Lower leg skin (tissue), 3 donors: Measurements from ENCODE around the gene SLITRK5.

ENCODE experiments used
- POLR2A ChIP-seq, 2 donors: fragments of 450-650 bp; IDR thresholded peaks; one replicate each; pipeline ENCODE4 v1.6.1; 2016 to 2017; ENCODE audit warnings: antibody characterized with exemption in 2 of 2, mild to moderate bottlenecking in 1 of 2, moderate library complexity in 1 of 2
- TF ChIP-seq, protein P1 (sequence below), 3 donors: fragments of 450-650 bp; IDR thresholded peaks; one replicate each; pipeline ENCODE4 v1.5.1; 2016; ENCODE audit warnings: antibody characterized with exemption in 3 of 3, mild to moderate bottlenecking in 3 of 3, moderate library complexity in 2 of 3

DNA sequence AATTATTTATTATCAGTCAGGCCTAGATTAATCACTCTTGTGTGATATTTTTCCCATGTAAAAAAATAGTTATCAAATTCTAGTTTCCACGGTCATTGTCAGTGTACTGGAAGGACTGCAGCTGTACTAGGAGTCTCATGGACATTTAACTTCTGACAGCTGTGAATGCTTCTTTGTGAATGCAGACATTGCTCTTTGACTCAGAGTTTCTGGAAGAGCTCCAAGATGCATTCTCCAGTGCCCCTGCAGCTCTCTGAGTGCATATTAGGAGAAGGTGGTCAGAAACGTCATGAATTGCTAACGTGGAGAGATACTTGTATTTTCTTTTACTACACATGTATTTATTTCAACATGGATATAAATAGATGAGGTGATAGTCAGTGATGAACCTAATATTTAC, 9.7 kb upstream of the SLITRK5 start:
- TF ChIP-seq, protein P1, sequence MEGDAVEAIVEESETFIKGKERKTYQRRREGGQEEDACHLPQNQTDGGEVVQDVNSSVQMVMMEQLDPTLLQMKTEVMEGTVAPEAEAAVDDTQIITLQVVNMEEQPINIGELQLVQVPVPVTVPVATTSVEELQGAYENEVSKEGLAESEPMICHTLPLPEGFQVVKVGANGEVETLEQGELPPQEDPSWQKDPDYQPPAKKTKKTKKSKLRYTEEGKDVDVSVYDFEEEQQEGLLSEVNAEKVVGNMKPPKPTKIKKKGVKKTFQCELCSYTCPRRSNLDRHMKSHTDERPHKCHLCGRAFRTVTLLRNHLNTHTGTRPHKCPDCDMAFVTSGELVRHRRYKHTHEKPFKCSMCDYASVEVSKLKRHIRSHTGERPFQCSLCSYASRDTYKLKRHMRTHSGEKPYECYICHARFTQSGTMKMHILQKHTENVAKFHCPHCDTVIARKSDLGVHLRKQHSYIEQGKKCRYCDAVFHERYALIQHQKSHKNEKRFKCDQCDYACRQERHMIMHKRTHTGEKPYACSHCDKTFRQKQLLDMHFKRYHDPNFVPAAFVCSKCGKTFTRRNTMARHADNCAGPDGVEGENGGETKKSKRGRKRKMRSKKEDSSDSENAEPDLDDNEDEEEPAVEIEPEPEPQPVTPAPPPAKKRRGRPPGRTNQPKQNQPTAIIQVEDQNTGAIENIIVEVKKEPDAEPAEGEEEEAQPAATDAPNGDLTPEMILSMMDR (IDR thresholded peaks at IDR 0.05): no peak
- TF ChIP-seq POLR2A (IDR thresholded peaks at IDR 0.05): no peak
